ENCODE measurements around the gene DCST1. TPM values are rescaled to one million over a fixed set of nuclear protein-coding genes. Genes with fewer than 3 reads are reported as not detected.

The DCST1 gene
- total RNA-seq, 1 donor from 2014 or later, result not detected

GRCh38 chr1:155049651-155050559 is 16.3 kb downstream of the DCST1 start:
- DNase-seq (ENCODE audit: low read depth) (peak; percentile 37), FAIRE-seq (no peak)
- TF ChIP-seq, protein P1, sequence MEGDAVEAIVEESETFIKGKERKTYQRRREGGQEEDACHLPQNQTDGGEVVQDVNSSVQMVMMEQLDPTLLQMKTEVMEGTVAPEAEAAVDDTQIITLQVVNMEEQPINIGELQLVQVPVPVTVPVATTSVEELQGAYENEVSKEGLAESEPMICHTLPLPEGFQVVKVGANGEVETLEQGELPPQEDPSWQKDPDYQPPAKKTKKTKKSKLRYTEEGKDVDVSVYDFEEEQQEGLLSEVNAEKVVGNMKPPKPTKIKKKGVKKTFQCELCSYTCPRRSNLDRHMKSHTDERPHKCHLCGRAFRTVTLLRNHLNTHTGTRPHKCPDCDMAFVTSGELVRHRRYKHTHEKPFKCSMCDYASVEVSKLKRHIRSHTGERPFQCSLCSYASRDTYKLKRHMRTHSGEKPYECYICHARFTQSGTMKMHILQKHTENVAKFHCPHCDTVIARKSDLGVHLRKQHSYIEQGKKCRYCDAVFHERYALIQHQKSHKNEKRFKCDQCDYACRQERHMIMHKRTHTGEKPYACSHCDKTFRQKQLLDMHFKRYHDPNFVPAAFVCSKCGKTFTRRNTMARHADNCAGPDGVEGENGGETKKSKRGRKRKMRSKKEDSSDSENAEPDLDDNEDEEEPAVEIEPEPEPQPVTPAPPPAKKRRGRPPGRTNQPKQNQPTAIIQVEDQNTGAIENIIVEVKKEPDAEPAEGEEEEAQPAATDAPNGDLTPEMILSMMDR (IDR thresholded peaks at IDR 0.05; ENCODE audit: insufficient read depth, low read length, severe bottlenecking), result no peak
- peak overlapping the region; percentile 88 for H3K4me3 ChIP-seq (ENCODE audit: low read depth, low read length)
- H3K27me3 ChIP-seq (ENCODE audit: control insufficient read depth, insufficient read depth, low read length), result no peaks in the 10 kb centered on the region
- H3K36me3 ChIP-seq (ENCODE audit: control insufficient read depth, insufficient read depth, low read length), result peaks cover 15% of the 10 kb centered on the region

- Histone ChIP-seq H3K4me3 (ENCODE audit: low read depth, low read length) (peak within 1 kb of the TSS; percentile 88), H3K27me3 (ENCODE audit: control insufficient read depth, insufficient read depth, low read length) (no peaks in the 10 kb centered on the region), H3K36me3 (ENCODE audit: control insufficient read depth, insufficient read depth, low read length) (peaks cover 20% of the 10 kb centered on the region)
- TF ChIP-seq, protein P1 (IDR thresholded peaks at IDR 0.05; ENCODE audit: insufficient read depth, low read length, severe bottlenecking), result peak; percentile 96
- DNase-seq (ENCODE audit: low read depth), result peak; percentile 53
- FAIRE-seq, result no peak
Observed at GRCh38 chr1:155050560-155051341, 17.1 kb downstream of the DCST1 start, which contains the start of gene ADAM15. ADAM15 (plus strand) TSS chr1:155051316; CDS start chr1:155051387, 71 bp downstream.

GRCh38 chr1:155051342-155051776 is 17.7 kb downstream of the DCST1 start:
- H3K4me3 ChIP-seq (ENCODE audit: low read depth, low read length), result peak overlapping the region; percentile 88
- TF ChIP-seq, protein P1 (IDR thresholded peaks at IDR 0.05; ENCODE audit: insufficient read depth, low read length, severe bottlenecking), result peak; percentile 6
- DNase-seq (ENCODE audit: low read depth), result no peak
- H3K27me3 ChIP-seq (ENCODE audit: control insufficient read depth, insufficient read depth, low read length), result no peaks in the 10 kb centered on the region
- H3K36me3 ChIP-seq (ENCODE audit: control insufficient read depth, insufficient read depth, low read length), result peaks cover 25% of the 10 kb centered on the region
- FAIRE-seq, result no peak

DNA sequence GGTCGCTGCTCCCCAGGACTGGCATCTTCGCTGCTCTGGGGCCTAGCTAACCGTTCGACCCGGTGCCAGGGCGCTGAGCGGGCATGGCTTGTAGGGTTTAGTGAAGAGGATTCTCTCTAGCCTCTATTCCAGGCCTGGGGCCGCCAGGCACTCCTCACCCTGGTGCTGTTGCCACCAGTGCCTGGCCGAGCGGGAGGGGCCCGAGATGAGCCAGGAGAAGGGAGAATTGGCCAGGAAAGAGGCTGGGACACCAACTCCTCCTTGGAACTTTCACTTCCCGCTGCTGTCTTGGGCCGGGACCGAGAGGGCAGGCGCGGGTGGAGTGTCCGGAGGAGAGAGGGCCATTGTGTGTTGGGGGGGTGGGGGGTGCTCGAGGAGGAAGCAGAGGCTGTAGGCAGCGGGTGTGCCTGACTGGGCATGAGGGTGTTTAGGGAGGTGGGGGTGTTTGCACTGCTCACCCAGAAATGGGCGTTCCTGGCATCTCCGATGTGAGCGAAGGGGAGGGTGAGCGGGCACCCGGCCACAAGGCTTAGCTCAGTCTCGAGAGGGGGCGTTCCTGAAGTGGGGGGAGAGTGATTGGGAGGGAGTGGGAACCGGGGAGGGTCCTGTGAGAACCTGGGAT is 18.3 kb downstream of the DCST1 start:
- peak overlapping the region; percentile 88 for H3K4me3 ChIP-seq (ENCODE audit: low read depth, low read length)
- TF ChIP-seq, protein P1 (IDR thresholded peaks at IDR 0.05; ENCODE audit: insufficient read depth, low read length, severe bottlenecking), result no peak
- FAIRE-seq, result no peak
- peak; percentile 48 for DNase-seq (ENCODE audit: low read depth)
- H3K36me3 ChIP-seq (ENCODE audit: control insufficient read depth, insufficient read depth, low read length), result peaks cover 30% of the 10 kb centered on the region
- no peaks in the 10 kb centered on the region for H3K27me3 ChIP-seq (ENCODE audit: control insufficient read depth, insufficient read depth, low read length)

DNA sequence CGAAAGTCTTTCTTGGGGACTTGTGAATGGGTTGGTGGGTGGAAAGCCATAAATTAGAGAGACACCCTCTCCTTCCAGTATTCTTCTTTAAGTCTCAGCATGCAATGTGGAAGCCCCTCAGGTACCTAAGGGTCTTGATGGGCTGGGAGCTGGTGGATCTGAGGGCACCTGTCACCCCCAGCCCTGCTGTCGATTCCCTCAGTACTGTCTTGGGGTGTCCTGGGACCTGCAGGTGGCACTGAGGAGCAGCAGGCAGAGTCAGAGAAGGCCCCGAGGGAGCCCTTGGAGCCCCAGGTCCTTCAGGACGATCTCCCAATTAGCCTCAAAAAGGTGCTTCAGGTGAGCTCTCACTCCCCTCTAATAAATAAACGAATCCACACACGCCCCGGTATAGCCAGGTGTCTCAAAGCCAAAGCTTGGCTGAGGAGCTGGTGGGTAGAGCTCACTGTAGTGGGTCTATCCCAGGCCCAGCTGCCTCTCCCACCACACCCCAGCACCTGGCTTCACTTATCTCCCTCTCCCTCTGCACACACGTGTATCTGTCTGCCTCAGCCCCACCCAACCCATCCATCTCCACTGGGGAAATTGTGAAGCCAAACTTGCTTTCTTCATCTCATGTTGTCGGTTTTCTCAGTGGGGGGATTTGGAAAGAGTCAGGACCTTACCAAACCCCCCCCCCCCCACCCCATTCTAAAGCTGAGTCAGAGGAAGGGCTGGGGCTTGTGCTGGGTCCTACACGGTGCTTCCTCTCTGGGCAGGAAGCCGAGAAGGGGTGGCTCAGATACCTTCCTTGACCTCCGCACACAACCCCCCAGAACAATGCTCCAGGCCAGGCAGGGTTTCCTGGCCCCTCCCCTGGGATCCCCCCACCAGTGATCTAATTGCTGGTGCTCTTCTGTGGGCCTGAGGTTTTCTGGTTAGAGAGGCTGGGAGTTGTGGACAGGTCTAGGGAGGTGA is 19.1 kb downstream of the DCST1 start:
- Histone ChIP-seq H3K36me3 (ENCODE audit: control insufficient read depth, insufficient read depth, low read length) (peaks cover 38% of the 10 kb centered on the region), H3K4me3 (ENCODE audit: low read depth, low read length) (peak overlapping the region; percentile 88), H3K27me3 (ENCODE audit: control insufficient read depth, insufficient read depth, low read length) (no peaks in the 10 kb centered on the region)
- FAIRE-seq, result no peak
- TF ChIP-seq, protein P1 (IDR thresholded peaks at IDR 0.05; ENCODE audit: insufficient read depth, low read length, severe bottlenecking), result peak; percentile 72
- DNase-seq (ENCODE audit: low read depth), result peak; percentile 42
